ENCODE measurements around the gene EME2.

The EME2 gene

DNA sequence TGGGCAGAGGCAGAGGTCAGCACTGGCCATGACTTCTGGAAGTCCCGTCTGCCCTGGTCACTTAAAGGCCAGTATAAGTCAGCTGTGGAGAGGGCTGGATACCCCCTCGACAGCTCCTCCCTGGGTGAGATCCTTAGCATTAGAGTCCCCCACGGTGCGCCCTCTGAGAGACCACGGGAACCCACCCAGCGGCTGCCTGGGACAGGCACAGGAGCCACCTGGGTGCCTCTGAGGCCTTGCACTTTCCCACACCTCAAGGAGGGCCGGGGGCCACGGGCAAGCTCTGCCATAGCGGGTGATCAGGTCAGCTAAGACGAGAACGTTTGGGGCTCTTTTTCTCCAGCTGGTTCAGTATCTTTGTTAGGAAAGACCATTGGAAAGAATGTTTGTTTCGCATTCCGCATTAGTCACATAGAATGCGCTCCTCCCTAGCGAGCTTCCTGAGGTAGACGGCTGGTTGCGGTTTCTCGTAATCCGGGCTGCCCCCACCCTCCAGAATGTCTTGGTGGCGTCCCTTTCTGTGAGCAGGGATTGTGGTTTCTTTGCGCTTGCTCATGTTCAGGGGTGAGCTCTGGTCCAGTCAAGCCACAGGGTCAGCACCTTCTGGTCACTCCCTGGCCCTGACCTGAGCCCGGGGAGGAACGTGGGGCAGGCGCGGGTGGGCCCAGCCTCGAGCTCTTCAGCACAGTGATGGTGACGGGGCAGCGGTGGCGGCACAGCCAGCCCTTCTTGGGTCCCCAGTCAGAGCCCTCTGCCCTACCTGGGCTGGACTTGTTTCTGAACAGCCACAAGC, 26.5 kb upstream of the EME2 start:
- DNase-seq: no peak

DNA sequence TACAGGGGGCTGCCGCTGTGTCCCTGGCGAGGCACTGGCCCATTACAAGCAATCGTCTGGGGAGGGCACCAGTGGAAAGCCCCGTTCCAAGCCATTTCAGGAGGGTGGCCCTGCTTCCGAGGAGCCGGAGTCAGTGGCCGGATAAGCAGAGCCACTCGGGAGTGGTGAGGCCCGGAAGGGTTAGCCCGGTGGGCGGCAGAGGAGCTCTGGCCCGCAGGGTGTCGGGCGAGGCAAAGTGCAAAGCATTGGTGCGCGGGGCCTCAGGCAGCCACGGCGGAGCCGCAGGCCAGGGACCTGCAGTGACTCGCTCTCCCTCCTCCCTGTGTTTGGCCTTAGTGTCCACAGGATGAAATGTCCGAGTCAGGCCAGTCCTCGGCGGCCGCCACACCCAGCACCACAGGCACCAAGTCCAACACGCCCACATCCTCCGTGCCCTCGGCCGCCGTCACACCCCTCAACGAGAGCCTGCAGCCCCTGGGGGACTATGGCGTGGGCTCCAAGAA, 25.9 kb upstream of the EME2 start:
- no peak for DNase-seq

- no peak for DNase-seq
Observed at GRCh38 chr16:1747934-1748333, 24.7 kb upstream of the EME2 start.

GRCh38 chr16:1749152-1750117, 23.2 kb upstream of the EME2 start:
- no peak for DNase-seq

DNA sequence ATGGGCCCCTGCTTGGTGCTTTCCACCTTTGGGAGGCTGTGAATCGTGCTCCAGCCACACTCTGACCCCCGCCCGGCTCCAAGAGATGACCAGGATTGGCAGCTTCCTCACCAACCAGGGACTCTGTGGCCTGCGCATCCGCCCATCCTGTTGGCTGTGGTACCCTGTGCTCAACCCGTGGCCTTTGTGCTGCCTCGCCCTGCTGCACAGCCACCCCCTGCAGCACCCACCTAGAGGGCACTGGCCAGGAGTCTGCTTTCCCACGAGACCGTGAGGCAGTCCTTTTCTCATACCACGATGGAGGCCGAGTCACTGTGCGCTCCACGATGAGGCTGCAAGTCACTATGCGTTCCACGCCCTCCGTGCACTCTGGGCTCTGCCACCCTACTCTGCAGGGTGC, 20.7 kb upstream of the EME2 start:
- DNase-seq: no peak

DNA sequence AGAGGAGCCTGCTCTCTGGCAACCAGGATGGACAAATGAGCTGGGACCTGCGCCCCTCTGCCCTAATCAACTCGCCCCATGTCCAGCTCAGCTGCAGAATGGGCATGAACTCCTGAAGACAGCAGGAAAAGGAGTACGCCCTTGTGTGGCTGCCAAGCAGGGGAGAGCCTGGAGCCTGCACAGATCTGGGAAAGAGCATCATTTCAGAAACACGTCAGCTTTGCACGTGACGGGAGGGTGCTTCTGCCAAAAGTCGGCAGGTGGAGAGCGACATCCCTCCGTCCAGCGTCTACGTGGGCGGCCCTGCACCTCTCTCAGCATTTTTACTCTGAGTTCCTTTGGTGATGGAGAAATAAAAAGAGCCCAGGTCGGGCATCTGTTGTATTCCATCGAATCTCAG, 19.8 kb upstream of the EME2 start:
- no peak for DNase-seq

DNA sequence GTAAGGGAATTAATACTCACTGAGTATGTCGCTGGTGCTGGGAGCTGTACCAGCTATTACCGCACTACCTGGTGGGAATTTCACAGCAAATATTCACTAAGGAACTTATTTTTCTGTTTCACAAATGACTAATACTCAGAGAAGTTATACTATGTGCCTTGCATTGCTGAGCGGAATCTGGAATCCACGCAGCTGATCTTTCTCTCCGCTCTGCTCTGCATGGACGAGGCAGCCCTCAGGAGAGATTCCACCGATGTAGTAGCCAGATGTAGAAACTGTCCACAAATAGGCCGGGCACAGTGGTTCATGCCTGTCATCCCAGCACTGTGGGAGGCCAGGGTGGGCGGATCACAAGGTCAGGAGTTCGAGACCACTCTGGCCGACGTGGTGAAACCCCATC, 18.4 kb upstream of the EME2 start:
- no peak for DNase-seq

DNA sequence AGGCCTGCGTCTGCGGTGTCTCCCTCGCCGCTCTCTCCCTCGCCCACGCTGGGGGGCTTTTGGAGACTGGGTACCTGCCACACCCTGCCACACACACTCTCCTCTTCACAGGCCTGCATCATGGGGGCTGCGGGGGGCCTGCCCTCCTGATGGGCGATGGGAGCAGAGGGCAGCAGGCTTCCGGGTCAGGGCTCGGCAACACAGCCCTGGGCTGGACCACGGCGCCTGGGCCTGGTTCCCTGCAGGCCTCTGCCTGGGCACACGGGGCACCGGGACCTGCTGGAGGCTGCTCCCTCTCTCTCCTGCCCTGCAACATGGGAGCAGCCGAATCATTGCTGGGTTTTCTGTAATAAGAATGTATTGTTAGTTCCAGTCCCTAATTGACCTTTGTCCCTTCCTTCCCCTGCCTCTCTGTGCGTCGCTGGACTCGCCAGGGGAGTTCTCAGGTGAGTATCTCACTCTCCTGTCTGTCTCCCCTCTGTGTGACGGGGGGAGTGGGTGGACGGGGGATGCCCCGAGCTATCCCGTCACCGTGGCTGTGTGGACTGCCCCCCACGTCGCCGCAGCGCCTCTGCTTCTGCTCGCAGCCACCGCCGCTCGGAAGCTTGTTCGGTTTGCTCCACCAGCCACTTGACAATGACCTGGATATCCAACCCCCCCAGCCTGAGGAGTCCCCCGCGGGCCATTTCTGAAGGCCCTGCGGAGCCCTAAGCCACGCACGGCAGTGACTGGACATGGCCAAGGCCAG, 14.7 kb upstream of the EME2 start:
- no peak for DNase-seq

GRCh38 chr16:1758923-1759322, 13.7 kb upstream of the EME2 start:
- DNase-seq: no peak

- no peak for DNase-seq
Observed at GRCh38 chr16:1759511-1759910, 13.1 kb upstream of the EME2 start.

- DNase-seq: no peak
Observed at GRCh38 chr16:1760911-1761310, 11.7 kb upstream of the EME2 start.

GRCh38 chr16:1761751-1762150, 10.9 kb upstream of the EME2 start:
- DNase-seq: no peak

- no peak for DNase-seq
Observed at GRCh38 chr16:1762196-1762878, 10.3 kb upstream of the EME2 start.

DNA sequence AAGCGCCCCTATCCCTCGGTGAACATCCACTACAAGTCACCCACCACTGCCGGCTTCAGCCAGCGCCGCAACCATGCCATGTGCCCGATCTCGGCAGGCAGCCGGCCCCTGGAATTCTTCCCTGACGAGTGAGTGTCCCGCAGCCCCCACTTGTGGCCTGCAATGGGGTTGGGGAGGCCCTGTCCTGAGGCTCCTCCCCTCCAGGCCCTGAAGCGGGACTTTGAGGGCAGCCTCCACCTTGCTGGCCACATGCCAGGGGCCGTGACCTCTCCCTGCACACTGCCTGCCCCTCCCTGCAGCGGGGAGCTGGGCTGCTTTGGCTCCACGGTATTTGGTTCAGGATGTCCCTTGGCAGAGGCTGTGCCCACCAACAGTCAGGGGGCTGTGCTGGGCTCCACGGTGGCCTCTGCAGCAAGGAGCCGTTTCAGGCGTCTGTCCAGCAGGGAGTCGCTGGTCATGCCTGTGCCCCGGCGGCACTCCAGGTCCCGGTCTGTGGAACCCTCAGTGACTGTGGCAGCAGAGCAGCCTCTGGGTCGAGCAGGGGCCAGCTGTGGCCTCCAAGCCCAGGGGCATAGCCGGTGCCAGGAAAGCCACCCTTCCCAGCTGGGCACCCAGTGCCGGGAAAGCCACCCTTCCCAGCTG, 9.6 kb upstream of the EME2 start:
- no peak for DNase-seq

DNA sequence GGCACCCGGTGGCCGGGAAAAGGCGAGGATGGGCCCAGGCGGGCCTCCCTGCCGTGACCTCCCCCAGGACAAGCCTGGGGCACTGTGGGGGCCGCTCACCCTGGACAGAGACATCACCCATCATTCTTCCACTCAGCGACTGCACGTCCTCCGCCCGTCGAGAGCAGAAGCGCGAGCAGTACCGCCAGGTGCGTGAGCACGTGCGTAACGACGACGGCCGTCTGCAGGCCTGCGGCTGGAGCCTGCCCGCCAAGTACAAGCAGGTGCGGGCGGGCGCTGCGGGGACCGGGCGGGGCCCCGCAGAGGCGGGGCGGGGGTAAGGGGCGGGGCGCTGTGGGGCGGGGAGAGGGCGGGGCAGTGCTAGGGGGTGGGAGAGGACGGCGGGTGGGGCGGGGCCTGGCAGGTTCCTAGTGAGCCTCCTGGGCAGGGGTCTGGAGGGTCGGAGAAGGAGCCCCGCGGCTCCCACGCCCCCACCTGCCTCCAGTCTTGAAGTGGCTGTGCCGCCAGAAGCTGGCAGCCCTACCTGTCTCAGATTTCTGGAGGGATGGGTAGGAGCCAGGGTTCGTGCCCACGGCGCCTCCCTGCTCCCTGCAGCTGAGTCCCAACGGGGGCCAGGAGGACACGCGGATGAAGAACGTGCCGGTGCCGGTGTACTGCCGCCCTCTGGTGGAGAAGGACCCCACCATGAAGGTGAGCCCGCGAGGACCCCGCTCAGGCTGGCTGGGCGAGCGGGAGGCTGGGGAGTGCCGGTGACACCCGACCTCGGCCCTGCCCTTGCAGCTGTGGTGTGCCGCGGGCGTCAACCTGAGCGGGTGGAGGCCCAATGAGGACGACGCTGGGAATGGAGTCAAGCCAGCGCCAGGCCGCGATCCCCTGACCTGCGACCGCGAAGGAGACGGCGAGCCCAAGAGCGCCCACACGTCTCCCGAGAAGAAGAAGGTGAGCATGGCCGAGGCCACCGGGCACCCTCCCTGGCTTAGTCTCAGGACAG, 8.8 kb upstream of the EME2 start:
- no peak for DNase-seq

- DNase-seq: no peak
Observed at GRCh38 chr16:1764971-1765370, 7.6 kb upstream of the EME2 start.

DNA sequence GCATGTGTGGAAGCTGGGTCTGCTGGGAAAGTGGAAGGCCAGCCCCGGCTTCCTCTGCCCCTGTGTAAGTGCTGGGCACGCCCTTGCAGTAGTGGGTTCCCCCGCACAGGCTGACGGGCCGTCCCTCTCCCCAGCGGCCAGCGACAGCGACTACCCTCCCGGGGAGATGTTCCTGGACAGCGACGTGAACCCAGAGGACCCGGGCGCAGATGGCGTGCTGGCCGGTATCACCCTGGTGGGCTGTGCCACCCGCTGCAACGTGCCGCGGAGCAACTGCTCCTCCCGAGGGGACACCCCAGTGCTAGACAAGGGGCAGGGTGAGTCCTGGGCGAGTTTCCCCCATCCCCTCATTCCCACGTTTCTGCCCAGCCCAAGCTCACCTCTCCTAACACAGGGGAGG, 6.8 kb upstream of the EME2 start:
- no peak for DNase-seq

DNA sequence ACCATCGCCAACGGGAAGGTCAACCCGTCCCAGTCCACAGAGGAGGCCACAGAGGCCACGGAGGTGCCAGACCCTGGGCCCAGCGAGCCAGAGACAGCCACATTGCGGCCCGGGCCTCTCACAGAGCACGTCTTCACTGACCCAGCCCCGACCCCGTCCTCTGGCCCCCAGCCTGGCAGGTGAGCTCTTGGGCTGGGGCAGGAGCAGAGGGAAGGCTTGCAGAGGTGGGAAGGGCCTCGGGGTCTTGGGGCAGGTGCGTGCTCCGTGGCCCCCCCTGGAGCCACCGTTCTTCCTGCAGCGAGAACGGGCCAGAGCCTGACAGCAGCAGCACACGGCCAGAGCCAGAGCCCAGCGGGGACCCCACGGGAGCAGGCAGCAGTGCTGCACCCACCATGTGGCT, 6.4 kb upstream of the EME2 start:
- DNase-seq: no peak

GRCh38 chr16:1766701-1767100, 5.9 kb upstream of the EME2 start:
- no peak for DNase-seq

DNA sequence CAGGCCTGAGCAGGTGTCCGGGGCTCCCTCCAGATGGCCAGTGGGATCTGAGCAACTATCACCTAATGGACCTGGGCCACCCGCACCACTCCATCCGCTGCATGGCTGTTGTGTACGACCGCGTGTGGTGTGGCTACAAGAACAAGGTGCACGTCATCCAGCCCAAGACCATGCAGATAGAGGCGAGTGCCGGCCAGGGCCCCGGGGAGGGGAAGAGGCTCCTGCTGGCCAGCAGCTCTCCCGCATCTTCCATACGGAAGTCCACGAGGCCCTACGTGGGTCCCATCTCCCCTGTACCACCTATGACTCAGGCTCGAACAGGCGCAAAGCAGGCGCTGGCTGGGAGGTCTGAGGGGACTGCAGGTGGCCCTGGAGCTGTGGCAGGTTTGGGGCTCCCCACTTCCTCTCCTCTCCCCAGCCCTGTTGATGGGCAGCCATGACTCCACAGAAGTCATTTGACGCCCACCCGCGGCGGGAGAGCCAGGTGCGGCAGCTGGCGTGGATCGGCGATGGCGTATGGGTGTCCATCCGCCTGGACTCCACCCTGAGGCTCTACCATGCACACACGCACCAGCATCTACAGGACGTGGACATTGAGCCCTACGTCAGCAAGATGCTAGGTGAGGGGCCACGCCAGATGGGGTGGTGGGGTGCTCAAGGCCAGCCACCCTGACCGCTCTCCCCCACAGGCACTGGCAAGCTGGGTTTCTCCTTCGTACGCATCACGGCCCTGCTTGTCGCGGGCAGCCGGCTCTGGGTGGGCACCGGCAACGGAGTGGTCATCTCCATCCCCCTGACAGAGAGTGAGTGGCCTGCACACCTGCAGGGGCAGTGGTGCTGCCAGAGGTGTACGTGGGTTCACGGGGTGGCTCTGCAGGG, 5.3 kb upstream of the EME2 start:
- DNase-seq: no peak
